Esophagus muscularis mucosa (tissue), 4 donors: ENCODE data around the gene G6PD. TPM values are rescaled to one million over a fixed set of nuclear protein-coding genes. Genes with fewer than 3 reads are reported as not detected.

Source experiments
- DNase-seq: peaks from one replicate; pipeline ENCODE4 v3.0.0-alpha.2; 2017; ENCODE audit errors: extremely low spot score
- H3K27ac ChIP-seq, 4 donors: fragments of 200-600 bp; sonication (generic); replicated peaks in 1 of 4; 1 replicate in 3 of 4; 2 replicates in 1 of 4; pipeline ENCODE4 v1.5.1; 2016 to 2019; ENCODE audit warnings: mild to moderate bottlenecking in 1 of 4
- H3K27me3 ChIP-seq, 4 donors: fragments of 200-600 bp; sonication (generic); one replicate each; pipeline versions ENCODE4 v1.5.1 to v1.6.0; 2016 to 2019
- H3K36me3 ChIP-seq, 4 donors: fragments of 200-600 bp; sonication (generic); one replicate each; pipeline ENCODE4 v1.5.1; 2016 to 2019
- H3K4me1 ChIP-seq, 4 donors: fragments of 200-600 bp; sonication (generic); one replicate each; pipeline ENCODE4 v1.5.1; 2016 to 2019
- H3K4me3 ChIP-seq, 4 donors: fragments of 200-600 bp; sonication (generic); 1 replicate in 2 of 4; 2 replicates in 2 of 4; pipeline ENCODE4 v1.5.1; 2016 to 2019; ENCODE audit warnings: mild to moderate bottlenecking in 4 of 4, moderate library complexity in 1 of 4
- H3K9me3 ChIP-seq, 4 donors: fragments of 200-600 bp; sonication (generic); 1 replicate in 3 of 4; 2 replicates in 1 of 4; pipeline ENCODE4 v1.5.1; 2016 to 2019
- CTCF ChIP-seq, 3 experiments: fragments of 200-600 bp in 2 of 3; fragments of 450-650 bp in 1 of 3; sonication (generic) in 2 of 3; IDR thresholded peaks; one replicate each; pipeline ENCODE4 v1.5.1; 2017 to 2019; ENCODE audit warnings: antibody characterized with exemption in 3 of 3, mild to moderate bottlenecking in 2 of 3, moderate library complexity in 1 of 3
- EP300 ChIP-seq: sonication (generic); formaldehyde crosslinking; IDR thresholded peaks from one replicate; pipeline ENCODE4 v1.6.1; 2017; ENCODE audit warnings: antibody characterized with exemption
- POLR2A ChIP-seq: fragments of 450-650 bp; IDR thresholded peaks from one replicate; pipeline ENCODE4 v1.6.1; 2017; ENCODE audit warnings: antibody characterized with exemption, moderate library complexity, mild to moderate bottlenecking, low read depth
- POLR2AphosphoS5 ChIP-seq, 2 donors: sonication (generic); formaldehyde crosslinking; IDR thresholded peaks; one replicate each; pipeline ENCODE4 v1.6.1; 2017; ENCODE audit warnings: antibody characterized with exemption in 2 of 2
- WGBS: methylation state at CpG from one replicate; pipeline ENCODE4 v1.1.5; 2018; 5-methylcytosine and 5-hydroxymethylcytosine counted together
- intact Hi-C: fragments of 100-400 bp; cut with DNase I; formaldehyde crosslinking; loops from one replicate; pipeline ENCODE4 v1.15.1; 2023
- total RNA-seq, 4 donors: library from RNA; depleted of rRNA; stranded (reverse); fragments of >200 nt; gene quantifications; one replicate each; pipeline versions ENCODE4 v1.1.0 to v1.2.1, GENCODE V29; 2016

The G6PD gene
- total RNA-seq, 4 donors from 2014 or later: 22.0 to 43.8 (median 27.3) TPM

GRCh38 chrX:154530286-154530685 is 16.4 kb downstream of the G6PD start:
- WGBS: 91% methylated on average over 11 of the region's 11 CpGs
- H3K4me3 ChIP-seq: no peak overlapping the region
- TF ChIP-seq POLR2A (no peak), EP300 (no peak), CTCF (IDR thresholded peaks at IDR 0.05) (no peak), POLR2AphosphoS5 (IDR thresholded peaks at IDR 0.05) (no peak)
- peaks cover 0 to 34% (median 24%) of the 10 kb centered on the region in 4 donors for H3K36me3 ChIP-seq
- intact Hi-C loops: loop anchor here (5.0 kb wide), 1 partner anchor 128 kb away; no protein-coding TSS in a partner anchor
- H3K9me3 ChIP-seq: no peaks in the 10 kb centered on the region
- H3K4me1 ChIP-seq: peaks cover 7 to 22% (median 18%) of the 10 kb centered on the region in 4 donors
- no peak overlapping the region for H3K27ac ChIP-seq
- no peak for DNase-seq
- no peaks in the 10 kb centered on the region for H3K27me3 ChIP-seq

- H3K27me3 ChIP-seq: no peaks in the 10 kb centered on the region
- TF ChIP-seq POLR2AphosphoS5 (IDR thresholded peaks at IDR 0.05) (no peak), EP300 (no peak), CTCF (IDR thresholded peaks at IDR 0.05) (no peak), POLR2A (no peak)
- H3K36me3 ChIP-seq: peaks cover 0 to 30% (median 21%) of the 10 kb centered on the region in 4 donors
- 84% methylated on average over 6 of the region's 6 CpGs for WGBS
- no peak for DNase-seq
- no peaks in the 10 kb centered on the region for H3K9me3 ChIP-seq
- H3K4me1 ChIP-seq: peaks cover 3 to 14% (median 12%) of the 10 kb centered on the region in 4 donors
- intact Hi-C loops: loop anchor here (5.0 kb wide), 1 partner anchor 42 kb away; the partner anchor contains the start of gene UBL4A
- no peak overlapping the region for H3K4me3 ChIP-seq
- no peak overlapping the region for H3K27ac ChIP-seq
Observed at GRCh38 chrX:154529206-154529612, 17.4 kb downstream of the G6PD start.

GRCh38 chrX:154526901-154527675 is 19.6 kb downstream of the G6PD start:
- Histone ChIP-seq H3K27me3 (no peaks in the 10 kb centered on the region), H3K9me3 (no peaks in the 10 kb centered on the region), H3K36me3 (peaks cover 0 to 9% (median 4%) of the 10 kb centered on the region in 4 donors), H3K4me3 (peak overlapping the region; percentile 38 to 43 (median 42)), H3K27ac (peak overlapping the region; percentile 67 to 78 (median 74)), H3K4me1 (peaks cover 3 to 14% (median 12%) of the 10 kb centered on the region in 4 donors)
- WGBS: 25% methylated on average over 14 of the region's 15 CpGs
- DNase-seq: no peak
- intact Hi-C loops: loop anchor here (5.0 kb wide), 1 partner anchor 40 kb away; the partner anchor contains the start of gene UBL4A
- TF ChIP-seq POLR2AphosphoS5 (IDR thresholded peaks at IDR 0.05) (peak; percentile 56 to 65), CTCF (IDR thresholded peaks at IDR 0.05) (peak; percentile 45 to 60 (median 57)), EP300 (no peak), POLR2A (no peak)

- Histone ChIP-seq H3K9me3 (no peaks in the 10 kb centered on the region), H3K4me3 (no peak overlapping the region), H3K4me1 (peaks cover 3 to 14% (median 12%) of the 10 kb centered on the region in 4 donors), H3K36me3 (no peaks in the 10 kb centered on the region), H3K27me3 (no peaks in the 10 kb centered on the region), H3K27ac (no peak overlapping the region)
- DNase-seq: no peak
- intact Hi-C loops: loop anchor here (5.0 kb wide), 1 partner anchor 39 kb away; the partner anchor contains the start of gene UBL4A
- 83% methylated on average over 14 of the region's 14 CpGs for WGBS
- no peak for TF ChIP-seq POLR2A
- no peak for TF ChIP-seq CTCF (IDR thresholded peaks at IDR 0.05)
- no peak for TF ChIP-seq EP300
- TF ChIP-seq POLR2AphosphoS5 (IDR thresholded peaks at IDR 0.05): no peak
Observed at GRCh38 chrX:154525606-154526490, 20.8 kb downstream of the G6PD start.
